Stimulated activated CD8-positive, alpha-beta memory T cell treated with anti-CD3 and anti-CD28 coated beads, Interleukin-4, amount 100 ng/mL, for 4 hours (primary cell): ENCODE results near the gene ARPIN.

Source experiments
- DNase-seq, 2 donors: peaks; one replicate each; pipeline ENCODE4 v3.0.0-alpha.2; 2020; ENCODE audit warnings: low read depth in 2 of 2, low spot score in 1 of 2

Gene ARPIN

DNA sequence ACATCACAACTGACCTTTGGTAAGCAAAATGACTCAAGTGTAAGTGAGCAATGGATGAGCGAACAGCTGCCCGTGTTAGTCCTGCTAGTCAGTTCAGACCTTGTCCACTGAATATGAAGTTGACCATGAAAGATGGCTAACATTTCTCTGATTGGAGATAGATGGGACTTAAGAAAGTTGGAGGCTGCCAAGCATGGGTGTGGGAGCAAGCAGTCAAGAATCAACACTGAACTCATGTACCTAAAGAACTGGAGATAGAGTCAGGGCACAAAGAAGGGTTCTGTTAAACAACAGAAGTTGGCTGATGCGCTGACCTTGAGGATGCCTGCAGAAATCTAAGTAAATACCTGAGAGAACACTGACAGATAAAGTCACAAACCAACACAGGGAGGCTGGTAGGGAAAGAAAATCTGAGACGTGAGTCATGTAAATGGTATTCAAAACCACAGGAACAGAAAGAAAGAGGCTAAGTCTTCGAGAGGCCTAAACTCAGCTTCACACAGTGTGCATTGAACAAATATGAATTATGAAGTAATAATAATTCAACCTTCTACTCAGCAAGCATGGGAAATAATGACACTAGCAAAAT lies 67.4 kb downstream of the ARPIN start:
- no peak for DNase-seq
